CD14-positive monocyte (primary cell): ENCODE data around the gene SEC63. TPM values are rescaled to one million over a fixed set of nuclear protein-coding genes. Genes with fewer than 3 reads are reported as not detected.

ENCODE experiments used
- DNase-seq, 3 donors: peaks; one replicate each; pipeline ENCODE4 v3.0.0-alpha.2; 2011 to 2022
- H2AFZ ChIP-seq: 2 replicates; pipeline ENCODE4 v1.6.0; 2012; ENCODE audit warnings: mild to moderate bottlenecking, low read depth, low read length, inconsistent platforms; ENCODE audit not compliant: insufficient read depth, poor library complexity, severe bottlenecking
- H3K27ac ChIP-seq, 2 donors: 1 replicate in 1 of 2; 2 replicates in 1 of 2; pipeline ENCODE4 v1.5.1; 2012 to 2013; ENCODE audit warnings: low read length in 2 of 2, control low read depth in 1 of 2, inconsistent platforms in 1 of 2, low read depth in 1 of 2, mild to moderate bottlenecking in 1 of 2
- H3K27me3 ChIP-seq, 2 donors: one replicate each; pipeline versions ENCODE4 v1.6.0 to v1.6.1; 2011 to 2013; ENCODE audit warnings: low read length in 2 of 2; ENCODE audit not compliant: control insufficient read depth in 2 of 2, insufficient read depth in 2 of 2
- H3K36me3 ChIP-seq, 2 donors: replicated peaks in 1 of 2; 1 replicate in 1 of 2; 2 replicates in 1 of 2; pipeline versions ENCODE4 v1.5.1 to v1.6.1; 2012 to 2013; ENCODE audit warnings: low read length in 2 of 2, control low read depth in 1 of 2, inconsistent platforms in 1 of 2, mild to moderate bottlenecking in 1 of 2; ENCODE audit not compliant: insufficient read depth in 2 of 2, control insufficient read depth in 1 of 2
- H3K4me1 ChIP-seq, 2 donors: 1 replicate in 1 of 2; 2 replicates in 1 of 2; pipeline versions ENCODE4 v1.5.1 to v1.6.1; 2012 to 2013; ENCODE audit warnings: low read length in 2 of 2, control low read depth in 1 of 2, inconsistent platforms in 1 of 2, mild to moderate bottlenecking in 1 of 2, moderate library complexity in 1 of 2; ENCODE audit not compliant: insufficient read depth in 2 of 2, control insufficient read depth in 1 of 2
- H3K4me2 ChIP-seq: replicated peaks from 2 replicates; pipeline ENCODE3; 2012; ENCODE audit warnings: low read length, moderate library complexity, mild to moderate bottlenecking; ENCODE audit not compliant: poor library complexity, severe bottlenecking; ENCODE audit errors: extremely low read depth
- H3K4me3 ChIP-seq, 3 experiments: fragments of 200-600 bp in 1 of 3; sonication (generic) in 1 of 3; replicated peaks in 1 of 3; 1 replicate in 2 of 3; 2 replicates in 1 of 3; pipeline ENCODE4 v1.5.1; 2011 to 2013; ENCODE audit warnings: low read length in 3 of 3, mild to moderate bottlenecking in 3 of 3, control low read depth in 2 of 3, low read depth in 2 of 3, inconsistent platforms in 1 of 3, moderate library complexity in 1 of 3
- H3K79me2 ChIP-seq: 2 replicates; pipeline ENCODE4 v1.6.0; 2012; ENCODE audit warnings: mild to moderate bottlenecking, control low read depth, inconsistent platforms, low read length, moderate library complexity; ENCODE audit not compliant: insufficient read depth
- H3K9ac ChIP-seq: 2 replicates; pipeline ENCODE4 v1.6.0; 2017; ENCODE audit warnings: low read length, mild to moderate bottlenecking; ENCODE audit not compliant: insufficient read depth, poor library complexity, severe bottlenecking
- H3K9me3 ChIP-seq, 2 donors: replicated peaks in 1 of 2; 1 replicate in 1 of 2; 2 replicates in 1 of 2; pipeline versions ENCODE4 v1.5.1 to v1.6.1; 2012 to 2013; ENCODE audit warnings: low read length in 2 of 2, control low read depth in 1 of 2; ENCODE audit not compliant: control insufficient read depth in 1 of 2, insufficient read depth in 1 of 2
- H4K20me1 ChIP-seq: 2 replicates; pipeline ENCODE4 v1.6.0; 2012; ENCODE audit warnings: mild to moderate bottlenecking, low read length, control low read depth, moderate library complexity; ENCODE audit not compliant: insufficient read depth
- H3K27ac Mint-ChIP-seq, 7 donors: one replicate each; pipeline ENCODE4 v1.8.0; 2020; ENCODE audit warnings: mild to moderate bottlenecking in 7 of 7, mixed read lengths in 7 of 7, moderate library complexity in 6 of 7, inconsistent platforms in 2 of 7
- H3K27me3 Mint-ChIP-seq, 3 donors: one replicate each; pipeline ENCODE4 v1.8.0; 2021 to 2022; ENCODE audit warnings: low read depth in 3 of 3, mild to moderate bottlenecking in 3 of 3, mixed read lengths in 3 of 3, moderate library complexity in 3 of 3, inconsistent platforms in 1 of 3
- H3K36me3 Mint-ChIP-seq, 2 donors: one replicate each; pipeline ENCODE4 v1.8.0; 2020; ENCODE audit warnings: mixed read lengths in 2 of 2, inconsistent platforms in 1 of 2, mild to moderate bottlenecking in 1 of 2
- H3K4me1 Mint-ChIP-seq: one replicate; pipeline ENCODE4 v1.8.0; 2020; ENCODE audit warnings: mild to moderate bottlenecking, mixed read lengths
- H3K4me3 Mint-ChIP-seq, 2 donors: one replicate each; pipeline ENCODE4 v1.8.0; 2020; ENCODE audit warnings: mild to moderate bottlenecking in 2 of 2, mixed read lengths in 2 of 2, moderate library complexity in 1 of 2
- H3K9me3 Mint-ChIP-seq, 7 donors: one replicate each; pipeline ENCODE4 v1.8.0; 2020 to 2022; ENCODE audit warnings: mixed read lengths in 7 of 7, mild to moderate bottlenecking in 6 of 7, moderate library complexity in 6 of 7, inconsistent platforms in 2 of 7
- CTCF ChIP-seq: fragments of 200-600 bp; IDR thresholded peaks from one replicate; pipeline ENCODE4 v1.8.0; 2022; ENCODE audit warnings: antibody characterized with exemption, mild to moderate bottlenecking
- WGBS: methylation state at CpG from one replicate; pipeline ENCODE4 v1.1.5; 2013; ENCODE audit warnings: missing lambda C conversion rate; ENCODE audit not compliant: insufficient coverage; 5-methylcytosine and 5-hydroxymethylcytosine counted together
- intact Hi-C, 2 donors: fragments of 100-400 bp; cut with micrococcal nuclease; formaldehyde crosslinking; loops; one replicate each; pipeline versions ENCODE4 v1.15.0 to v1.15.1; 2023
- polyA plus RNA-seq, 3 donors: library from polyadenylated mRNA; depleted of rRNA in 1 of 3; unstranded in 2 of 3; stranded (reverse) in 1 of 3; fragments of 300-500 nt in 2 of 3; fragments of >200 nt in 1 of 3; fragmentation: Illumina TruSeq in 2 of 3; gene quantifications; 1 replicate in 2 of 3; 2 replicates in 1 of 3; pipeline ENCODE4 v1.2.3, GENCODE V29; 2012 to 2021

The SEC63 gene
- polyA plus RNA-seq, 3 donors = 12.0 to 33.7 (median 12.7) TPM

- Histone ChIP-seq H3K4me1 (no peaks in the 10 kb centered on the region), H3K36me3 (no peaks in the 10 kb centered on the region), H2AFZ (no peak overlapping the region), H3K27ac (no peak overlapping the region), H3K9me3 (no peaks in the 10 kb centered on the region), H4K20me1 (no peaks in the 10 kb centered on the region), H3K79me2 (no peaks in the 10 kb centered on the region), H3K27me3 (no peaks in the 10 kb centered on the region), H3K4me2 (no peak overlapping the region), H3K9ac (no peak overlapping the region), H3K4me3 (no peak overlapping the region)
- Mint-ChIP-seq H3K4me3 (no peak overlapping the region), H3K27me3 (peaks cover 0 to 3% (median 1%) of the 10 kb centered on the region in 3 donors), H3K36me3 (no peaks in the 10 kb centered on the region), H3K4me1 (no peaks in the 10 kb centered on the region), H3K9me3 (peaks cover 0 to 2% (median 0%) of the 10 kb centered on the region in 7 donors), H3K27ac (no peak overlapping the region)
- TF ChIP-seq CTCF = no peak
- no peak for DNase-seq
- intact Hi-C loops = no loop called here
- 100% methylated on average over 1 of the region's 3 CpGs for WGBS
These were observed 117.3 kb downstream of the SEC63 start for GRCh38 chr6:107840636-107841274.

GRCh38 chr6:107833136-107833535 lies 124.9 kb downstream of the SEC63 start:
- no peak for DNase-seq
- Histone ChIP-seq H4K20me1 (no peaks in the 10 kb centered on the region), H3K27me3 (no peaks in the 10 kb centered on the region), H3K4me3 (no peak overlapping the region), H3K27ac (no peak overlapping the region), H3K9ac (no peak overlapping the region), H3K4me1 (peaks cover 10 to 13% of the 10 kb centered on the region in 2 donors), H3K36me3 (no peaks in the 10 kb centered on the region), H3K4me2 (no peak overlapping the region), H3K79me2 (no peaks in the 10 kb centered on the region), H2AFZ (no peak overlapping the region), H3K9me3 (no peaks in the 10 kb centered on the region)
- Mint-ChIP-seq H3K9me3 (peaks cover 0 to 2% (median 0%) of the 10 kb centered on the region in 7 donors), H3K27me3 (peaks cover 1 to 7% (median 6%) of the 10 kb centered on the region in 3 donors), H3K27ac (no peak overlapping the region), H3K4me3 (no peak overlapping the region), H3K4me1 (peaks cover 12% of the 10 kb centered on the region), H3K36me3 (no peaks in the 10 kb centered on the region)
- intact Hi-C loops = loop anchor here in 1 of 2 donors (5.0 kb wide), 1 partner anchor 341 kb away; the partner anchor contains the start of gene SOBP
- 100% methylated on average over 5 of the region's 7 CpGs for WGBS
- no peak for TF ChIP-seq CTCF
